HepG2 (cell line): ENCODE results near the gene GNB1. TPM values are rescaled to one million over a fixed set of nuclear protein-coding genes. Genes with fewer than 3 reads are reported as not detected.

Experiments
- ATF7-NPFF ChIP-seq: sonication (generic); formaldehyde crosslinking; IDR thresholded peaks from 2 replicates; pipeline ENCODE4 v1.8.1; 2023; ENCODE audit warnings: mild to moderate bottlenecking, low read depth, missing genetic modification reagents, moderate library complexity
- BORCS8-MEF2B ChIP-seq: sonication (generic); formaldehyde crosslinking; IDR thresholded peaks from 2 replicates; pipeline ENCODE4 v1.8.0; 2022; ENCODE audit warnings: mild to moderate bottlenecking, missing genetic modification reagents
- CSRNP1 ChIP-seq: sonication (generic); formaldehyde crosslinking; IDR thresholded peaks from 2 replicates; pipeline ENCODE4 v1.8.1; 2023; ENCODE audit warnings: mild to moderate bottlenecking, missing genetic modification reagents
- POLR2AphosphoS5 ChIP-seq: IDR thresholded peaks from 2 replicates; pipeline ENCODE4 v1.6.1; 2012; ENCODE audit warnings: low read depth, low read length
- ZKSCAN1 ChIP-seq: fragments of 150-350 bp; IDR thresholded peaks from 2 replicates; pipeline ENCODE4 v1.6.1; 2014; ENCODE audit warnings: low read length
- ZNF274 ChIP-seq: sonication (generic); formaldehyde crosslinking; IDR thresholded peaks from 2 replicates; pipeline ENCODE4 v1.5.1; 2020; ENCODE audit warnings: mild to moderate bottlenecking, missing genetic modification reagents
- ZNF770 ChIP-seq: sonication (generic); formaldehyde crosslinking; IDR thresholded peaks from 2 replicates; pipeline ENCODE4 v1.5.0; 2020; ENCODE audit warnings: mild to moderate bottlenecking, missing genetic modification reagents
- ZNF891 ChIP-seq: sonication (generic); formaldehyde crosslinking; IDR thresholded peaks from 2 replicates; pipeline ENCODE4 v1.5.0; 2020; ENCODE audit warnings: mild to moderate bottlenecking, missing genetic modification reagents
- polyA plus RNA-seq, 8 experiments: library from polyadenylated mRNA; depleted of rRNA in 3 of 8; stranded (reverse) in 7 of 8; unstranded in 1 of 8; fragments of >200 nt; fragmentation: Illumina TruSeq in 4 of 8; extraction: Trizol in 4 of 8; gene quantifications; 2 replicates each; pipeline versions ENCODE4 v1.2.1 to v1.2.3, GENCODE V29; 2011 to 2016; ENCODE audit warnings: low read depth in 4 of 8, missing spikeins in 1 of 8, mixed read lengths in 1 of 8; ENCODE audit not compliant: insufficient read depth in 1 of 8
- total RNA-seq, 5 experiments: library from RNA; depleted of rRNA; stranded (reverse); fragments of >200 nt; fragmentation: Illumina TruSeq; extraction: Trizol; gene quantifications; 2 replicates each; pipeline ENCODE4 v1.2.3, GENCODE V29; 2016; ENCODE audit warnings: low read depth in 1 of 5
- TF ChIP-seq, protein P1 (sequence below): sonication (generic); formaldehyde crosslinking; IDR thresholded peaks from 2 replicates; pipeline ENCODE4 v1.5.0; 2020; ENCODE audit warnings: mild to moderate bottlenecking, missing genetic modification reagents, moderate library complexity
- TF ChIP-seq, protein P2 (sequence below): sonication (generic); formaldehyde crosslinking; IDR thresholded peaks from 2 replicates; pipeline ENCODE4 v1.8.1; 2023; ENCODE audit warnings: mild to moderate bottlenecking, missing genetic modification reagents
- TF ChIP-seq, protein P3 (sequence below): sonication (generic); formaldehyde crosslinking; IDR thresholded peaks from 2 replicates; pipeline ENCODE4 v1.5.0; 2020; ENCODE audit warnings: mild to moderate bottlenecking, missing genetic modification reagents, borderline replicate concordance
- TF ChIP-seq, protein P4 (sequence below): sonication (generic); formaldehyde crosslinking; IDR thresholded peaks from 2 replicates; pipeline ENCODE4 v1.4.0; 2020; ENCODE audit warnings: missing genetic modification reagents, borderline replicate concordance

The GNB1 gene
- total and polyA plus RNA-seq, 2 of the 13 experiments (the other 11 are each of a cell fraction or from before 2014, with no cell fraction given), result 66.2 to 327 TPM

DNA sequence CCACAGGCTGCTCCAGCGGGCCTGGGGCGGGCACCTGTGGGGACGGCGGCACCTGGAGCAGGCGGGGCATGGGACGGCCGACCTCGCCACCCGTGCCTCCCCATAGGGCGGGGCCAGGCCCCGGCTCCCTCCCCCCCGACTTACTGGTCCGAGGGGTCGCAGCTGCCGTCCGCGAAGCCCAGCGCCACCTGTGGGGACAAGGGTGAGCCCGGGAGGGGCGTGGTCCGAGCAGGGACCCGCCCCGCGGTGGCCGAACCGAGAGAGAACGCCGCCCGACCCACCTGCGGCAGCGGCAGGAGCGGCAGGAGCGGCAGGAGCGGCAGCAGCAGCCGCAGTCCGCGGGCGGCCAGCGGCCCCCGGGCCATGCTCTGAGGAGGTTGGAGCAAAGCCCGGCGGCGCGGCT lies 28.0 kb upstream of the GNB1 start, which contains the start of gene TMEM52 (continued):
- TF ChIP-seq ZNF770 (CRISPR knock-in tag) (peak; percentile 36; the same call in 1 of the 2 replicates), ZNF274 (CRISPR knock-in tag) (no peak), POLR2AphosphoS5 (peak; percentile 22; the same call in 1 of the 2 replicates), CSRNP1 (no peak), BORCS8-MEF2B (CRISPR knock-in tag) (no peak), ZKSCAN1 (no peak), ATF7-NPFF (CRISPR knock-in tag) (peak; percentile 26; the same call in 1 of the 2 replicates), ZNF891 (CRISPR knock-in tag) (peak; percentile 8; the same call in 1 of the 2 replicates)
- TF ChIP-seq, protein P1, sequence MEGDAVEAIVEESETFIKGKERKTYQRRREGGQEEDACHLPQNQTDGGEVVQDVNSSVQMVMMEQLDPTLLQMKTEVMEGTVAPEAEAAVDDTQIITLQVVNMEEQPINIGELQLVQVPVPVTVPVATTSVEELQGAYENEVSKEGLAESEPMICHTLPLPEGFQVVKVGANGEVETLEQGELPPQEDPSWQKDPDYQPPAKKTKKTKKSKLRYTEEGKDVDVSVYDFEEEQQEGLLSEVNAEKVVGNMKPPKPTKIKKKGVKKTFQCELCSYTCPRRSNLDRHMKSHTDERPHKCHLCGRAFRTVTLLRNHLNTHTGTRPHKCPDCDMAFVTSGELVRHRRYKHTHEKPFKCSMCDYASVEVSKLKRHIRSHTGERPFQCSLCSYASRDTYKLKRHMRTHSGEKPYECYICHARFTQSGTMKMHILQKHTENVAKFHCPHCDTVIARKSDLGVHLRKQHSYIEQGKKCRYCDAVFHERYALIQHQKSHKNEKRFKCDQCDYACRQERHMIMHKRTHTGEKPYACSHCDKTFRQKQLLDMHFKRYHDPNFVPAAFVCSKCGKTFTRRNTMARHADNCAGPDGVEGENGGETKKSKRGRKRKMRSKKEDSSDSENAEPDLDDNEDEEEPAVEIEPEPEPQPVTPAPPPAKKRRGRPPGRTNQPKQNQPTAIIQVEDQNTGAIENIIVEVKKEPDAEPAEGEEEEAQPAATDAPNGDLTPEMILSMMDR, result peak; percentile 58
- TF ChIP-seq, protein P2, sequence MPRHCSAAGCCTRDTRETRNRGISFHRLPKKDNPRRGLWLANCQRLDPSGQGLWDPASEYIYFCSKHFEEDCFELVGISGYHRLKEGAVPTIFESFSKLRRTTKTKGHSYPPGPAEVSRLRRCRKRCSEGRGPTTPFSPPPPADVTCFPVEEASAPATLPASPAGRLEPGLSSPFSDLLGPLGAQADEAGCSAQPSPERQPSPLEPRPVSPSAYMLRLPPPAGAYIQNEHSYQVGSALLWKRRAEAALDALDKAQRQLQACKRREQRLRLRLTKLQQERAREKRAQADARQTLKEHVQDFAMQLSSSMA (CRISPR knock-in tag), result no peak
- TF ChIP-seq, protein P3, sequence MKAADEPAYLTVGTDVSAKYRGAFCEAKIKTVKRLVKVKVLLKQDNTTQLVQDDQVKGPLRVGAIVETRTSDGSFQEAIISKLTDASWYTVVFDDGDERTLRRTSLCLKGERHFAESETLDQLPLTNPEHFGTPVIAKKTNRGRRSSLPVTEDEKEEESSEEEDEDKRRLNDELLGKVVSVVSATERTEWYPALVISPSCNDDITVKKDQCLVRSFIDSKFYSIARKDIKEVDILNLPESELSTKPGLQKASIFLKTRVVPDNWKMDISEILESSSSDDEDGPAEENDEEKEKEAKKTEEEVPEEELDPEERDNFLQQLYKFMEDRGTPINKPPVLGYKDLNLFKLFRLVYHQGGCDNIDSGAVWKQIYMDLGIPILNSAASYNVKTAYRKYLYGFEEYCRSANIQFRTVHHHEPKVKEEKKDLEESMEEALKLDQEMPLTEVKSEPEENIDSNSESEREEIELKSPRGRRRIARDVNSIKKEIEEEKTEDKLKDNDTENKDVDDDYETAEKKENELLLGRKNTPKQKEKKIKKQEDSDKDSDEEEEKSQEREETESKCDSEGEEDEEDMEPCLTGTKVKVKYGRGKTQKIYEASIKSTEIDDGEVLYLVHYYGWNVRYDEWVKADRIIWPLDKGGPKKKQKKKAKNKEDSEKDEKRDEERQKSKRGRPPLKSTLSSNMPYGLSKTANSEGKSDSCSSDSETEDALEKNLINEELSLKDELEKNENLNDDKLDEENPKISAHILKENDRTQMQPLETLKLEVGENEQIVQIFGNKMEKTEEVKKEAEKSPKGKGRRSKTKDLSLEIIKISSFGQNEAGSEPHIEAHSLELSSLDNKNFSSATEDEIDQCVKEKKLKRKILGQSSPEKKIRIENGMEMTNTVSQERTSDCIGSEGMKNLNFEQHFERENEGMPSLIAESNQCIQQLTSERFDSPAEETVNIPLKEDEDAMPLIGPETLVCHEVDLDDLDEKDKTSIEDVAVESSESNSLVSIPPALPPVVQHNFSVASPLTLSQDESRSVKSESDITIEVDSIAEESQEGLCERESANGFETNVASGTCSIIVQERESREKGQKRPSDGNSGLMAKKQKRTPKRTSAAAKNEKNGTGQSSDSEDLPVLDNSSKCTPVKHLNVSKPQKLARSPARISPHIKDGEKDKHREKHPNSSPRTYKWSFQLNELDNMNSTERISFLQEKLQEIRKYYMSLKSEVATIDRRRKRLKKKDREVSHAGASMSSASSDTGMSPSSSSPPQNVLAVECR (CRISPR knock-in tag), result peak; percentile 65
- TF ChIP-seq, protein P4, sequence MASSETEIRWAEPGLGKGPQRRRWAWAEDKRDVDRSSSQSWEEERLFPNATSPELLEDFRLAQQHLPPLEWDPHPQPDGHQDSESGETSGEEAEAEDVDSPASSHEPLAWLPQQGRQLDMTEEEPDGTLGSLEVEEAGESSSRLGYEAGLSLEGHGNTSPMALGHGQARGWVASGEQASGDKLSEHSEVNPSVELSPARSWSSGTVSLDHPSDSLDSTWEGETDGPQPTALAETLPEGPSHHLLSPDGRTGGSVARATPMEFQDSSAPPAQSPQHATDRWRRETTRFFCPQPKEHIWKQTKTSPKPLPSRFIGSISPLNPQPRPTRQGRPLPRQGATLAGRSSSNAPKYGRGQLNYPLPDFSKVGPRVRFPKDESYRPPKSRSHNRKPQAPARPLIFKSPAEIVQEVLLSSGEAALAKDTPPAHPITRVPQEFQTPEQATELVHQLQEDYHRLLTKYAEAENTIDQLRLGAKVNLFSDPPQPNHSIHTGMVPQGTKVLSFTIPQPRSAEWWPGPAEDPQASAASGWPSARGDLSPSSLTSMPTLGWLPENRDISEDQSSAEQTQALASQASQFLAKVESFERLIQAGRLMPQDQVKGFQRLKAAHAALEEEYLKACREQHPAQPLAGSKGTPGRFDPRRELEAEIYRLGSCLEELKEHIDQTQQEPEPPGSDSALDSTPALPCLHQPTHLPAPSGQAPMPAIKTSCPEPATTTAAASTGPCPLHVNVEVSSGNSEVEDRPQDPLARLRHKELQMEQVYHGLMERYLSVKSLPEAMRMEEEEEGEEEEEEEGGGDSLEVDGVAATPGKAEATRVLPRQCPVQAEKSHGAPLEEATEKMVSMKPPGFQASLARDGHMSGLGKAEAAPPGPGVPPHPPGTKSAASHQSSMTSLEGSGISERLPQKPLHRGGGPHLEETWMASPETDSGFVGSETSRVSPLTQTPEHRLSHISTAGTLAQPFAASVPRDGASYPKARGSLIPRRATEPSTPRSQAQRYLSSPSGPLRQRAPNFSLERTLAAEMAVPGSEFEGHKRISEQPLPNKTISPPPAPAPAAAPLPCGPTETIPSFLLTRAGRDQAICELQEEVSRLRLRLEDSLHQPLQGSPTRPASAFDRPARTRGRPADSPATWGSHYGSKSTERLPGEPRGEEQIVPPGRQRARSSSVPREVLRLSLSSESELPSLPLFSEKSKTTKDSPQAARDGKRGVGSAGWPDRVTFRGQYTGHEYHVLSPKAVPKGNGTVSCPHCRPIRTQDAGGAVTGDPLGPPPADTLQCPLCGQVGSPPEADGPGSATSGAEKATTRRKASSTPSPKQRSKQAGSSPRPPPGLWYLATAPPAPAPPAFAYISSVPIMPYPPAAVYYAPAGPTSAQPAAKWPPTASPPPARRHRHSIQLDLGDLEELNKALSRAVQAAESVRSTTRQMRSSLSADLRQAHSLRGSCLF (CRISPR knock-in tag), result no peak
